OCI-LY3 (cell line): Measurements from ENCODE around the gene UBASH3A.

Experiments used
- H2AFZ ChIP-seq: fragments of 200-600, 300-600 bp; shearing (Covaris generic); 2 replicates; pipeline ENCODE4 v1.6.0; 2014; ENCODE audit warnings: antibody characterized with exemption, low read depth, low read length
- H3K27ac ChIP-seq: fragments of 200-600, 300-600 bp; sonication (generic); 2 replicates; pipeline ENCODE4 v1.5.1; 2014; ENCODE audit warnings: mild to moderate bottlenecking, low read length, moderate library complexity, mixed read lengths
- H3K27me3 ChIP-seq: fragments of 200-600, 300-600 bp; sonication (generic); 2 replicates; pipeline ENCODE4 v1.6.1; 2014; ENCODE audit warnings: low read depth, low read length, mixed read lengths
- H3K36me3 ChIP-seq: fragments of 200-600, 300-600 bp; sonication (generic); replicated peaks from 2 replicates; pipeline ENCODE3; 2014; ENCODE audit warnings: low read depth, low read length, mixed read lengths
- H3K4me1 ChIP-seq: fragments of 300-600, 200-600 bp; sonication (generic); 2 replicates; pipeline ENCODE4 v1.6.1; 2014; ENCODE audit warnings: low read length, mixed read lengths
- H3K4me2 ChIP-seq: fragments of 200-600, 300-600 bp; sonication (generic); 2 replicates; pipeline ENCODE4 v1.6.1; 2014; ENCODE audit warnings: low read length, mixed read lengths
- H3K4me3 ChIP-seq: fragments of 300-600, 200-600 bp; sonication (generic); 2 replicates; pipeline ENCODE4 v1.5.1; 2014; ENCODE audit warnings: antibody characterized with exemption, mild to moderate bottlenecking, low read length, moderate library complexity
- H3K79me2 ChIP-seq: fragments of 300-600, 200-600 bp; shearing (Covaris generic); 2 replicates; pipeline ENCODE4 v1.6.1; 2014; ENCODE audit warnings: mild to moderate bottlenecking, low read length, mixed read lengths
- H3K9ac ChIP-seq: fragments of 300-600, 200-600 bp; shearing (Covaris generic); 2 replicates; pipeline ENCODE4 v1.6.0; 2014; ENCODE audit warnings: mild to moderate bottlenecking, low read length, moderate library complexity
- H3K9me3 ChIP-seq: fragments of 200-600, 300-600 bp; shearing (Covaris generic); 2 replicates; pipeline ENCODE4 v1.6.1; 2014; ENCODE audit warnings: low read length, mixed read lengths; ENCODE audit not compliant: insufficient read depth
- H4K20me1 ChIP-seq: fragments of 200-600, 300-600 bp; sonication (generic); 2 replicates; pipeline ENCODE4 v1.6.1; 2016; ENCODE audit warnings: low read length, mixed read lengths; ENCODE audit not compliant: insufficient read depth
- CTCF ChIP-seq: fragments of 200-600, 300-600 bp; sonication (generic); IDR thresholded peaks from 2 replicates; pipeline ENCODE4 v1.5.1; 2014; ENCODE audit warnings: antibody characterized with exemption, low read length, low read depth
- EZH2phosphoT487 ChIP-seq: fragments of 200-600 bp; shearing (Covaris generic); IDR thresholded peaks from 2 replicates; pipeline ENCODE4 v1.6.1; 2018; ENCODE audit warnings: antibody characterized with exemption, mixed run types, low read depth

UBASH3A gene

GRCh38 chr21:42453224-42453985 is 49.7 kb downstream of the UBASH3A start:
- H4K20me1 ChIP-seq, result no peaks in the 10 kb centered on the region
- no peak overlapping the region for H2AFZ ChIP-seq
- no peaks in the 10 kb centered on the region for H3K79me2 ChIP-seq
- peaks cover 17% of the 10 kb centered on the region for H3K4me1 ChIP-seq
- no peak overlapping the region for H3K27ac ChIP-seq
- no peak overlapping the region for H3K9ac ChIP-seq
- H3K4me2 ChIP-seq, result no peak overlapping the region
- H3K36me3 ChIP-seq, result no peaks in the 10 kb centered on the region
- H3K9me3 ChIP-seq, result no peaks in the 10 kb centered on the region
- TF ChIP-seq CTCF, result no peak
- no peak for TF ChIP-seq EZH2phosphoT487
- H3K27me3 ChIP-seq, result no peaks in the 10 kb centered on the region
- no peak overlapping the region for H3K4me3 ChIP-seq

GRCh38 chr21:42453986-42454570 is 50.4 kb downstream of the UBASH3A start:
- Histone ChIP-seq H3K9ac (no peak overlapping the region), H3K9me3 (no peaks in the 10 kb centered on the region), H3K4me3 (no peak overlapping the region), H3K27me3 (no peaks in the 10 kb centered on the region), H3K79me2 (no peaks in the 10 kb centered on the region), H3K27ac (no peak overlapping the region), H3K36me3 (no peaks in the 10 kb centered on the region), H3K4me2 (no peak overlapping the region), H2AFZ (no peak overlapping the region), H4K20me1 (no peaks in the 10 kb centered on the region), H3K4me1 (peaks cover 24% of the 10 kb centered on the region)
- no peak for TF ChIP-seq EZH2phosphoT487
- TF ChIP-seq CTCF, result no peak

DNA sequence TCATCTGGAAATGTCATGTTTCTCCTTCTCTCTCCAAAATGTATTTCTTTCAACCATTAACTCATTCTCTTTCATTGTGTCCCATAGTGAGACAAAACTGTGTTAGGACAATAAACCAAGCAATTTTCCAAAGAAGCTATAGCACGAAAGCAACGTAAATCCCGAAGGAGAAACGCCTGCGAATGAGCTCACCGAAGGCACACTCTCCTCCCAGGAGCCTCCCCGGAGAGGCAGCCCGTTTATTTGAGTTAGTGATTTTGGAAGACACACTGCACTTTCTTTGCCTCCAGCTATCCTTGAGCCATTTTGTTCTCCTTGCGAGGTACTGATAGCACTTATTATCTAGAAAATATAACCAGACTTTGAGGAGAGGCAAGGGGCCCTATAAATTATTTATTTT is 51.1 kb downstream of the UBASH3A start:
- TF ChIP-seq EZH2phosphoT487, result no peak
- TF ChIP-seq CTCF, result no peak
- Histone ChIP-seq H3K27ac (no peak overlapping the region), H3K9me3 (no peaks in the 10 kb centered on the region), H2AFZ (no peak overlapping the region), H3K4me3 (no peak overlapping the region), H3K79me2 (no peaks in the 10 kb centered on the region), H3K36me3 (no peaks in the 10 kb centered on the region), H3K4me2 (no peak overlapping the region), H3K9ac (no peak overlapping the region), H3K27me3 (no peaks in the 10 kb centered on the region), H4K20me1 (no peaks in the 10 kb centered on the region), H3K4me1 (peaks cover 28% of the 10 kb centered on the region)

DNA sequence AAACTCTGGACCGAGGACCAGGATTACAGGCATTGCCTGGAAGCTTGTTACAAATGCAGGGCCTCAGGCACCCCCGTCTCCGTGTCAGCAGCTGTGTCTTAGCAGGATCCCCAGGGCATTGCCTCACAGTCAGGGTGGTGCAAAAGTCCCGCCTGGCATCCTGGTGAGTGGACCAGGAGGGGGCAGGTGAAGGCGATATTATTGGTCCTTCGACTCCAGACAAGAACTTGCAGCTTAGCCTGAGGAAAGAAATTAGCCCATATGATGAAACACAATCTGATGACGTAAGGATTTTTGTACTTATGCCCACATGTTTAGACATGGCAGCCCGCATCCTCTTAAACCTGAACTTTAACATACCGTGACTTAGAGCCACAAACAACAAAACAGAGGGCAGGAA is 51.5 kb downstream of the UBASH3A start:
- no peak overlapping the region for H3K9ac ChIP-seq
- H3K4me2 ChIP-seq, result no peak overlapping the region
- no peak overlapping the region for H3K4me3 ChIP-seq
- H3K27me3 ChIP-seq, result no peaks in the 10 kb centered on the region
- no peak overlapping the region for H3K27ac ChIP-seq
- no peaks in the 10 kb centered on the region for H4K20me1 ChIP-seq
- H2AFZ ChIP-seq, result no peak overlapping the region
- TF ChIP-seq CTCF (no peak; the same call in 1 of the 2 replicates), EZH2phosphoT487 (no peak)
- H3K4me1 ChIP-seq, result peaks cover 29% of the 10 kb centered on the region
- H3K9me3 ChIP-seq, result no peaks in the 10 kb centered on the region
- H3K79me2 ChIP-seq, result no peaks in the 10 kb centered on the region
- H3K36me3 ChIP-seq, result no peaks in the 10 kb centered on the region
